IMR-90 (cell line): ENCODE data around the gene ZFR2. TPM values are rescaled to one million over a fixed set of nuclear protein-coding genes. Genes with fewer than 3 reads are reported as not detected.

ENCODE experiments used
- ATAC-seq: fragments of 200-7000 bp; cut with Tn5 transposase; 2 replicates; pipeline ENCODE4 v1.9.1; 2020; ENCODE audit warnings: low read depth, mild to moderate bottlenecking, moderate library complexity
- BruUV-seq: library from RNA; stranded (reverse); fragments of 400-500 nt; replicated peaks from 2 replicates; lab custom pipeline; 2021; lab: Mats Ljungman, UMichigan
- CTCF ChIA-PET: fragments of 300-600 bp; formaldehyde crosslinking; extraction: SDS; loops from one replicate; lab custom pipeline; 2021; ENCODE audit warnings: antibody characterized with exemption; lab: Yijun Ruan, JAX
- POLR2A ChIA-PET: fragments of 300-600 bp; sonication (Branson Sonifier 250); formaldehyde crosslinking; loops from one replicate; lab custom pipeline; 2022; ENCODE audit warnings: antibody characterized with exemption; ENCODE audit not compliant: unreplicated experiment; lab: Charles Lee
- DNase-seq: peaks from one replicate; pipeline ENCODE4 v3.0.0; 2013
- H2AFZ ChIP-seq: replicated peaks from 2 replicates; pipeline ENCODE3; 2013; ENCODE audit warnings: low read length, mild to moderate bottlenecking; ENCODE audit not compliant: poor library complexity
- H2AK5ac ChIP-seq: 2 replicates; pipeline ENCODE4 v1.6.1; 2013; ENCODE audit warnings: low read depth, low read length, inconsistent platforms
- H2AK9ac ChIP-seq: replicated peaks from 2 replicates; pipeline ENCODE3; 2013; ENCODE audit warnings: mild to moderate bottlenecking, low read depth, low read length, moderate library complexity; ENCODE audit not compliant: poor library complexity
- H2BK120ac ChIP-seq: 2 replicates; pipeline ENCODE4 v1.6.1; 2013; ENCODE audit warnings: low read depth, low read length, inconsistent platforms
- H2BK15ac ChIP-seq: 3 replicates; pipeline ENCODE4 v1.6.1; 2013; ENCODE audit warnings: low read depth, low read length, inconsistent platforms
- H2BK20ac ChIP-seq: 2 replicates; pipeline ENCODE4 v1.6.1; 2013; ENCODE audit warnings: low read depth, mild to moderate bottlenecking, inconsistent platforms, low read length, moderate library complexity
- H2BK5ac ChIP-seq: 2 replicates; pipeline ENCODE4 v1.6.1; 2013; ENCODE audit warnings: mild to moderate bottlenecking, low read depth, low read length, inconsistent platforms; ENCODE audit not compliant: poor library complexity, severe bottlenecking
- H3K14ac ChIP-seq: replicated peaks from 2 replicates; pipeline ENCODE4 v1.6.1; 2013; ENCODE audit warnings: low read depth, low read length, inconsistent platforms
- H3K18ac ChIP-seq: 2 replicates; pipeline ENCODE4 v1.6.1; 2013; ENCODE audit warnings: low read depth, low read length, control low read depth
- H3K23ac ChIP-seq: 2 replicates; pipeline ENCODE4 v1.6.1; 2013; ENCODE audit warnings: low read depth, low read length, inconsistent platforms
- H3K27ac ChIP-seq: 2 replicates; pipeline ENCODE4 v1.5.1; 2013; ENCODE audit warnings: mild to moderate bottlenecking, control low read depth, low read length; ENCODE audit not compliant: insufficient read depth
- H3K27me3 ChIP-seq: 2 replicates; pipeline ENCODE4 v1.6.1; 2013; ENCODE audit warnings: low read length; ENCODE audit not compliant: control insufficient read depth, insufficient read depth
- H3K36me3 ChIP-seq: 2 replicates; pipeline ENCODE4 v1.6.1; 2013; ENCODE audit warnings: low read length, mixed read lengths; ENCODE audit not compliant: control insufficient read depth, insufficient read depth
- H3K4ac ChIP-seq: 2 replicates; pipeline ENCODE4 v1.6.1; 2013; ENCODE audit warnings: low read depth, low read length, inconsistent platforms
- H3K4me1 ChIP-seq: 2 replicates; pipeline ENCODE4 v1.6.1; 2013; ENCODE audit warnings: low read length, mixed read lengths; ENCODE audit not compliant: control insufficient read depth, insufficient read depth
- H3K4me2 ChIP-seq: 2 replicates; pipeline ENCODE4 v1.6.1; 2013; ENCODE audit warnings: low read depth, mild to moderate bottlenecking, control low read depth, low read length, moderate library complexity
- H3K4me3 ChIP-seq: 2 replicates; pipeline ENCODE4 v1.5.1; 2013; ENCODE audit warnings: low read depth, mild to moderate bottlenecking, control low read depth, low read length, moderate library complexity; ENCODE audit not compliant: insufficient read depth
- H3K56ac ChIP-seq: 2 replicates; pipeline ENCODE4 v1.6.1; 2013; ENCODE audit warnings: low read length, inconsistent platforms; ENCODE audit not compliant: insufficient read depth; ENCODE audit errors: extremely low read depth
- H3K79me1 ChIP-seq, 2 experiments: 2 replicates each; pipeline ENCODE4 v1.6.1; 2013; ENCODE audit warnings: low read length in 2 of 2, inconsistent platforms in 1 of 2, low read depth in 1 of 2
- H3K9ac ChIP-seq: 2 replicates; pipeline ENCODE4 v1.6.1; 2013; ENCODE audit warnings: low read depth, low read length, control low read depth
- H3K9me1 ChIP-seq: 2 replicates; pipeline ENCODE4 v1.6.1; 2013; ENCODE audit warnings: low read length, inconsistent platforms; ENCODE audit not compliant: insufficient read depth
- H3K9me3 ChIP-seq: 2 replicates; pipeline ENCODE4 v1.6.1; 2013; ENCODE audit warnings: low read length; ENCODE audit not compliant: control insufficient read depth, insufficient read depth
- H4K20me1 ChIP-seq: 2 replicates; pipeline ENCODE4 v1.6.1; 2013; ENCODE audit warnings: low read length, inconsistent platforms; ENCODE audit not compliant: insufficient read depth
- H4K5ac ChIP-seq: 2 replicates; pipeline ENCODE4 v1.6.1; 2013; ENCODE audit warnings: mild to moderate bottlenecking, low read depth, low read length, control low read depth
- H4K8ac ChIP-seq, 2 experiments: 2 replicates each; pipeline ENCODE4 v1.6.1; 2013; ENCODE audit warnings: low read depth in 2 of 2, low read length in 2 of 2, control low read depth in 1 of 2, inconsistent platforms in 1 of 2
- H4K91ac ChIP-seq: 2 replicates; pipeline ENCODE4 v1.6.1; 2013; ENCODE audit warnings: low read depth, low read length, inconsistent platforms; ENCODE audit not compliant: insufficient read depth
- BHLHE40 ChIP-seq: fragments of 150-350 bp; IDR thresholded peaks from 2 replicates; pipeline ENCODE4 v1.6.1; 2016; ENCODE audit warnings: mild to moderate bottlenecking, low read depth, low read length
- CEBPB ChIP-seq: IDR thresholded peaks from 2 replicates; pipeline ENCODE4 v1.6.1; 2012; ENCODE audit warnings: low read depth, low read length, improper control_type of control experiment
- CHD1 ChIP-seq: IDR thresholded peaks from 2 replicates; pipeline ENCODE4 v1.6.1; 2012; ENCODE audit warnings: low read depth, low read length, improper control_type of control experiment
- ELK1 ChIP-seq: fragments of 150-350 bp; IDR thresholded peaks from 2 replicates; pipeline ENCODE4 v1.6.1; 2016; ENCODE audit warnings: low read depth, mild to moderate bottlenecking, low read length, moderate library complexity, borderline replicate concordance
- FOS ChIP-seq: fragments of 150-350 bp; IDR thresholded peaks from 2 replicates; pipeline ENCODE4 v1.6.1; 2016; ENCODE audit warnings: low read depth, low read length
- MAFK ChIP-seq: IDR thresholded peaks from 2 replicates; pipeline ENCODE4 v1.6.1; 2012; ENCODE audit warnings: low read depth, low read length, improper control_type of control experiment
- NFE2L2 ChIP-seq: fragments of 150-350 bp; IDR thresholded peaks from 2 replicates; pipeline ENCODE4 v1.6.1; 2016; ENCODE audit warnings: low read depth, mild to moderate bottlenecking, low read length
- POLR2A ChIP-seq: IDR thresholded peaks from 2 replicates; pipeline ENCODE4 v1.6.1; 2012; ENCODE audit warnings: mild to moderate bottlenecking, low read depth, low read length
- RAD21 ChIP-seq: IDR thresholded peaks from 2 replicates; pipeline ENCODE4 v1.6.1; 2012; ENCODE audit warnings: low read length, improper control_type of control experiment
- RCOR1 ChIP-seq: IDR thresholded peaks from 2 replicates; pipeline ENCODE4 v1.6.1; 2012; ENCODE audit warnings: mild to moderate bottlenecking, low read length, improper control_type of control experiment; ENCODE audit not compliant: insufficient replicate concordance
- RFX5 ChIP-seq: IDR thresholded peaks from 2 replicates; pipeline ENCODE4 v1.8.0; 2012; ENCODE audit warnings: low read depth, mild to moderate bottlenecking, low read length, moderate library complexity
- USF2 ChIP-seq: fragments of 150-350 bp; IDR thresholded peaks from 2 replicates; pipeline ENCODE4 v1.6.1; 2017; ENCODE audit warnings: mild to moderate bottlenecking, antibody characterized with exemption, low read length, low read depth
- WGBS, 2 experiments: methylation state at CpG; one replicate each; pipeline versions ENCODE4 v1.1.5 to v1.1.7; 2013; ENCODE audit warnings: missing lambda C conversion rate in 2 of 2; ENCODE audit not compliant: insufficient read length in 1 of 2; ENCODE audit errors: extremely low coverage in 2 of 2; 5-methylcytosine and 5-hydroxymethylcytosine counted together
- dilution Hi-C: fragments of 300-500 bp; cut with HindIII; formaldehyde crosslinking; loops from one replicate; pipeline ENCODE4 v1.14.3; 2018; ENCODE audit warnings: low sequenced_read_pairs; ENCODE audit not compliant: unreplicated experiment
- in situ Hi-C: fragments of 300-500 bp; cut with MboI; formaldehyde crosslinking; loops from 3 replicates; pipeline ENCODE4 v1.14.3; 2019; ENCODE audit warnings: low sequenced_read_pairs, inconsistent platforms, mixed read lengths
- intact Hi-C: fragments of 100-400 bp; cut with micrococcal nuclease; formaldehyde crosslinking; loops from 2 replicates; pipeline ENCODE4 v1.10.0; 2022
- polyA plus RNA-seq, 3 experiments: library from polyadenylated mRNA; depleted of rRNA; stranded (reverse); fragments of >200 nt; gene quantifications; 2 replicates each; pipeline ENCODE4 v1.2.3, GENCODE V29; 2012; ENCODE audit warnings: low replicate concordance in 1 of 3
- total RNA-seq: library from RNA; depleted of rRNA; stranded (reverse); fragments of >200 nt; gene quantifications from 2 replicates; pipeline ENCODE4 v1.2.3, GENCODE V29; 2012

The ZFR2 gene
- total and polyA plus RNA-seq, 2 of the 4 experiments (the other 2 are of a cell fraction): 0.19 TPM; not detected in 1

GRCh38 chr19:3851254-3852176 is 17.3 kb downstream of the ZFR2 start:
- H4K20me1 ChIP-seq: peaks cover 3% of the 10 kb centered on the region; the same call in 1 of the 2 replicates
- intact Hi-C loops (no loop called here), in situ Hi-C loops (no loop called here), dilution Hi-C loops (no loop called here)
- no peak overlapping the region for H2AK5ac ChIP-seq
- H2AK9ac ChIP-seq: no peak overlapping the region
- no peak overlapping the region for H2BK20ac ChIP-seq
- H3K56ac ChIP-seq: no peak overlapping the region
- BruUV-seq: no TSS peak
- H3K9me3 ChIP-seq: peaks cover 16% of the 10 kb centered on the region
- ATAC-seq (no peak), DNase-seq (no peak)
- no peaks in the 10 kb centered on the region for H3K4me1 ChIP-seq
- no peak overlapping the region for H3K9ac ChIP-seq
- no peak overlapping the region for H2BK120ac ChIP-seq
- no peak overlapping the region for H4K8ac ChIP-seq
- H2BK5ac ChIP-seq: no peak overlapping the region
- H3K79me1 ChIP-seq: no peaks in the 10 kb centered on the region
- H3K4me3 ChIP-seq: no peak overlapping the region
- 89% methylated on average over 3 of the region's 11 CpGs; no CpG with 5 or more reads in 1 of the 2 experiments for WGBS, 2 experiments
- no peak overlapping the region for H3K4ac ChIP-seq
- H3K27me3 ChIP-seq: peaks cover 19% of the 10 kb centered on the region
- H3K36me3 ChIP-seq: no peaks in the 10 kb centered on the region
- H2BK15ac ChIP-seq: no peak overlapping the region
- TF ChIP-seq ELK1: no peak
- no peak for TF ChIP-seq CEBPB
- TF ChIP-seq POLR2A: no peak
- TF ChIP-seq RCOR1: no peak
- TF ChIP-seq BHLHE40: no peak
- TF ChIP-seq RAD21: no peak
- no peak for TF ChIP-seq FOS
- no peak for TF ChIP-seq CHD1
- no peak for TF ChIP-seq MAFK
- no peak for TF ChIP-seq USF2
- TF ChIP-seq RFX5: no peak
- no peak for TF ChIP-seq NFE2L2
- POLR2A ChIA-PET: no interaction called here
- no peak overlapping the region for H3K18ac ChIP-seq
- H3K4me2 ChIP-seq: no peak overlapping the region
- H3K27ac ChIP-seq: no peak overlapping the region
- H2AFZ ChIP-seq: no peak overlapping the region
- H4K5ac ChIP-seq: no peak overlapping the region
- CTCF ChIA-PET: no interaction called here
- H3K14ac ChIP-seq: no peak overlapping the region
- H3K9me1 ChIP-seq: no peaks in the 10 kb centered on the region
- no peak overlapping the region for H4K91ac ChIP-seq
- no peak overlapping the region for H3K23ac ChIP-seq
